Cardiac septum (tissue), 1 donor: ENCODE measurements around the gene DDX54. TPM values are rescaled to one million over a fixed set of nuclear protein-coding genes. Genes with fewer than 3 reads are reported as not detected.

Source experiments
- DNase-seq: peaks from one replicate; pipeline ENCODE4 v3.0.0-alpha.2; 2020; ENCODE audit warnings: low spot score
- intact Hi-C: fragments of 100-400 bp; cut with DNase I; formaldehyde crosslinking; loops from one replicate; pipeline ENCODE4 v1.14.0; 2022
- total RNA-seq: library from RNA; stranded (reverse); fragmentation: NEBNext Ultra II Directional; extraction: Animal tissue kit (Norgen Biotek cat#: 25700); gene quantifications from one replicate; pipeline ENCODE4 v1.2.1, GENCODE V29; 2021
- donor health status: DM: no; HTN: no; CAD: no.

DDX54 gene
- total RNA-seq, 1 donor from 2014 or later, result 35.5 TPM

- intact Hi-C loops, result loop anchor here (5.0 kb wide), 2 partner anchors 75 to 225 kb away; partner anchors contain the start of gene SDSL
- peak; percentile 43 for DNase-seq
Measured at GRCh38 chr12:113197518-113198077, 12.3 kb upstream of the DDX54 start.

GRCh38 chr12:113196990-113197389, 11.7 kb upstream of the DDX54 start:
- intact Hi-C loops, result loop anchor here (5.0 kb wide), 2 partner anchors 75 to 225 kb away; partner anchors contain the start of gene SDSL

GRCh38 chr12:113196582-113196981, 11.3 kb upstream of the DDX54 start:
- intact Hi-C loops, result loop anchor here (5.0 kb wide), 2 partner anchors 76 to 226 kb away; partner anchors contain the start of gene SDSL
- peak; percentile 64 for DNase-seq

More at GRCh38 chr12:113196990-113197389, 11.7 kb upstream of the DDX54 start:
- peak; percentile 79 for DNase-seq

GRCh38 chr12:113195598-113195997, 10.3 kb upstream of the DDX54 start:
- intact Hi-C loops, result loop anchor here (5.0 kb wide), 2 partner anchors 77 to 227 kb away; partner anchors contain the start of gene SDSL
- peak; percentile 7 for DNase-seq

GRCh38 chr12:113194971-113195391, 9.7 kb upstream of the DDX54 start:
- intact Hi-C loops, result loop anchor here (5.0 kb wide), 2 partner anchors 77 to 227 kb away; partner anchors contain the start of gene SDSL
- peak; percentile 72 for DNase-seq

- intact Hi-C loops, result no loop called here
- no peak for DNase-seq
Measured at GRCh38 chr12:113191227-113191626, 5.9 kb upstream of the DDX54 start.

GRCh38 chr12:113190761-113191160, 5.5 kb upstream of the DDX54 start:
- no peak for DNase-seq
- intact Hi-C loops, result no loop called here

- intact Hi-C loops, result loop anchor here (5.0 kb wide), 1 partner anchor 168 kb away; the partner anchor contains the start of gene PLBD2
- DNase-seq, result no peak
Measured at GRCh38 chr12:113189361-113189760, 4.1 kb upstream of the DDX54 start.

- no peak for DNase-seq
- intact Hi-C loops, result loop anchor here (5.0 kb wide), 1 partner anchor 171 kb away; the partner anchor contains the start of gene PLBD2
Measured at GRCh38 chr12:113186666-113187325, 1.5 kb upstream of the DDX54 start.

- DNase-seq, result no peak
- intact Hi-C loops, result loop anchor here (5.0 kb wide), 1 partner anchor 171 kb away; the partner anchor contains the start of gene PLBD2
Measured at GRCh38 chr12:113186033-113186365, 721 bp upstream of the DDX54 start.

GRCh38 chr12:113184900-113185179, 438 bp downstream of the DDX54 start:
- peak; percentile 96 for DNase-seq
- intact Hi-C loops, result loop anchor here (5.0 kb wide), 1 partner anchor 172 kb away; the partner anchor contains the start of gene PLBD2

GRCh38 chr12:113184098-113184899, 979 bp downstream of the DDX54 start:
- peak; percentile 80 for DNase-seq
- intact Hi-C loops, result no loop called here

- no peak for DNase-seq
- intact Hi-C loops, result no loop called here
Measured at GRCh38 chr12:113183030-113183589, 2.2 kb downstream of the DDX54 start.

- intact Hi-C loops, result no loop called here
- no peak for DNase-seq
Measured at GRCh38 chr12:113181975-113182374, 3.3 kb downstream of the DDX54 start.

- no peak for DNase-seq
- intact Hi-C loops, result no loop called here
Measured at GRCh38 chr12:113180333-113180732, 4.9 kb downstream of the DDX54 start.

- no peak for DNase-seq
- intact Hi-C loops, result no loop called here
Measured at GRCh38 chr12:113179023-113179422, 6.3 kb downstream of the DDX54 start.

GRCh38 chr12:113174461-113175384, 10.6 kb downstream of the DDX54 start:
- intact Hi-C loops, result loop anchor here (2.0 kb wide), 1 partner anchor 126 kb away; no protein-coding TSS in a partner anchor
- no peak for DNase-seq

GRCh38 chr12:113173081-113173698, 12.1 kb downstream of the DDX54 start:
- intact Hi-C loops, result no loop called here
- DNase-seq, result no peak
